Liver (tissue), 3 donors: ENCODE results near the gene OR8B4.

ENCODE experiments used
- FOXA1 ChIP-seq: IDR thresholded peaks from 2 replicates; pipeline ENCODE4 v1.6.1; 2016; ENCODE audit warnings: antibody characterized with exemption
- REST ChIP-seq: IDR thresholded peaks from 2 replicates; pipeline ENCODE4 v1.6.1; 2016; ENCODE audit warnings: antibody characterized with exemption, mild to moderate bottlenecking
- TAF1 ChIP-seq: conservative IDR thresholded peaks from 2 replicates; pipeline ENCODE4 v1.6.1; 2016; ENCODE audit warnings: antibody characterized with exemption, mild to moderate bottlenecking
- YY1 ChIP-seq: IDR thresholded peaks from 2 replicates; pipeline ENCODE4 v1.6.1; 2016; ENCODE audit warnings: antibody characterized with exemption, mild to moderate bottlenecking
- ZBTB33 ChIP-seq: IDR thresholded peaks from 2 replicates; pipeline ENCODE4 v1.6.1; 2016; ENCODE audit warnings: antibody characterized with exemption
- TF ChIP-seq, protein P1 (sequence below): IDR thresholded peaks from 2 replicates; pipeline ENCODE4 v1.6.1; 2016; ENCODE audit warnings: antibody characterized with exemption
- TF ChIP-seq, protein P2 (sequence below): fragments of 150-350 bp; IDR thresholded peaks from 2 replicates; pipeline ENCODE4 v1.5.1; 2017; ENCODE audit warnings: improper control_type of control experiment, low read depth, low read length; ENCODE audit not compliant: missing input control
- donor health status: healthy.
- donor health status: healthy.

- no peak for TF ChIP-seq REST
- no peak for TF ChIP-seq TAF1
- TF ChIP-seq YY1: no peak
- TF ChIP-seq, protein P1, sequence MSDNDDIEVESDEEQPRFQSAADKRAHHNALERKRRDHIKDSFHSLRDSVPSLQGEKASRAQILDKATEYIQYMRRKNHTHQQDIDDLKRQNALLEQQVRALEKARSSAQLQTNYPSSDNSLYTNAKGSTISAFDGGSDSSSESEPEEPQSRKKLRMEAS: no peak
- TF ChIP-seq, protein P2, sequence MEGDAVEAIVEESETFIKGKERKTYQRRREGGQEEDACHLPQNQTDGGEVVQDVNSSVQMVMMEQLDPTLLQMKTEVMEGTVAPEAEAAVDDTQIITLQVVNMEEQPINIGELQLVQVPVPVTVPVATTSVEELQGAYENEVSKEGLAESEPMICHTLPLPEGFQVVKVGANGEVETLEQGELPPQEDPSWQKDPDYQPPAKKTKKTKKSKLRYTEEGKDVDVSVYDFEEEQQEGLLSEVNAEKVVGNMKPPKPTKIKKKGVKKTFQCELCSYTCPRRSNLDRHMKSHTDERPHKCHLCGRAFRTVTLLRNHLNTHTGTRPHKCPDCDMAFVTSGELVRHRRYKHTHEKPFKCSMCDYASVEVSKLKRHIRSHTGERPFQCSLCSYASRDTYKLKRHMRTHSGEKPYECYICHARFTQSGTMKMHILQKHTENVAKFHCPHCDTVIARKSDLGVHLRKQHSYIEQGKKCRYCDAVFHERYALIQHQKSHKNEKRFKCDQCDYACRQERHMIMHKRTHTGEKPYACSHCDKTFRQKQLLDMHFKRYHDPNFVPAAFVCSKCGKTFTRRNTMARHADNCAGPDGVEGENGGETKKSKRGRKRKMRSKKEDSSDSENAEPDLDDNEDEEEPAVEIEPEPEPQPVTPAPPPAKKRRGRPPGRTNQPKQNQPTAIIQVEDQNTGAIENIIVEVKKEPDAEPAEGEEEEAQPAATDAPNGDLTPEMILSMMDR: no peak
- no peak for TF ChIP-seq FOXA1
- no peak for TF ChIP-seq ZBTB33
Measured at GRCh38 chr11:124442847-124443246, 18.2 kb upstream of the OR8B4 start.
